ENCODE measurements around the gene ANKS1A.

Gene ANKS1A

DNA sequence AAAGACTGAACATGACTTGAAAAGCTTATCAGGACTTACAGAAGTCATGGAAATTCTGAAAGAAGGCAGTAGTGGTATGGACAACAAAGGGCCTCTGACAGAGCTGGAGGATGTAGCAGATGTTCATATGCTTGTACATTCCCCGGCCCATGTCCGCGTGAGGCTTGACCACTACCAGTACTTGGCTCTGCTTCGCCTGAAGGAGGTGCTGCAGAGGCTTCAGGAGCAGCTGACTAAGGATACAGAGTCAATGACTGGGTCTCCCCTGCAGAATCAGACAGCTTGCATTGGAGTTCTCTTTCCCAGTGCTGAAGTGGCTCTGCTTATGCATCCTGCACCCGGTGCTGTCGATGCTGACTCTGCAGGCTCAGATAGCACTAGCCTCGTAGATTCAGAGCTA, 30.4 kb upstream of the ANKS1A start:
- Histone ChIP-seq H3K36me3 (replicated peaks) (peaks cover 24% of the 10 kb centered on the region), H3K27ac (no peak overlapping the region), H3K4me3 (ENCODE audit: low read depth, low read length) (no peak overlapping the region), H3K27me3 (replicated peaks) (no peaks in the 10 kb centered on the region)
- DNase-seq, result no peak
- in situ Hi-C loops (cut with HindIII; ENCODE audit: low pct_ligation_motif_present, low sequenced_read_pairs), result no loop called here
- TF ChIP-seq, protein P1, sequence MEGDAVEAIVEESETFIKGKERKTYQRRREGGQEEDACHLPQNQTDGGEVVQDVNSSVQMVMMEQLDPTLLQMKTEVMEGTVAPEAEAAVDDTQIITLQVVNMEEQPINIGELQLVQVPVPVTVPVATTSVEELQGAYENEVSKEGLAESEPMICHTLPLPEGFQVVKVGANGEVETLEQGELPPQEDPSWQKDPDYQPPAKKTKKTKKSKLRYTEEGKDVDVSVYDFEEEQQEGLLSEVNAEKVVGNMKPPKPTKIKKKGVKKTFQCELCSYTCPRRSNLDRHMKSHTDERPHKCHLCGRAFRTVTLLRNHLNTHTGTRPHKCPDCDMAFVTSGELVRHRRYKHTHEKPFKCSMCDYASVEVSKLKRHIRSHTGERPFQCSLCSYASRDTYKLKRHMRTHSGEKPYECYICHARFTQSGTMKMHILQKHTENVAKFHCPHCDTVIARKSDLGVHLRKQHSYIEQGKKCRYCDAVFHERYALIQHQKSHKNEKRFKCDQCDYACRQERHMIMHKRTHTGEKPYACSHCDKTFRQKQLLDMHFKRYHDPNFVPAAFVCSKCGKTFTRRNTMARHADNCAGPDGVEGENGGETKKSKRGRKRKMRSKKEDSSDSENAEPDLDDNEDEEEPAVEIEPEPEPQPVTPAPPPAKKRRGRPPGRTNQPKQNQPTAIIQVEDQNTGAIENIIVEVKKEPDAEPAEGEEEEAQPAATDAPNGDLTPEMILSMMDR (IDR thresholded peaks at IDR 0.05; ENCODE audit: low read depth, low read length, missing control alignments), result peak; percentile 23

DNA sequence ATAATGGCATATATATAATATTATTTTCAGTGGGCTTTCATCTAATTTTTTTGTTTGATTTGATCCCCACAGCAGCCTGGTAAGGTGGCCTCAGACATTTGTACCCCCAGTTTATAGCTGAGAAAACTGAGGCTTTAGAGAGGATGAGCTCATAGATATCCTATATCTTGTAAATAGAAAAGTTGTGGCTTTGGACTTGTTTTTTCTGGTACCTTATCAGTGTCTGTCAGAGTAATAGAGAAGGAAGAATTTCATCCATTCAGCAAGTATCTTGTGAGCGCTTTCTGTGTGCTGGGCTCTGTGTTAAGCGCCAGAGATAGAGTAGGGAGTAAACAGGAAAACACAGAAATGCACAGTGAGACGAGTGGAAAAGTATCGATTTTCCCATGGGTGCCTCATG, 29.1 kb upstream of the ANKS1A start:
- Histone ChIP-seq H3K36me3 (replicated peaks) (peaks cover 24% of the 10 kb centered on the region), H3K27ac (no peak overlapping the region), H3K27me3 (replicated peaks) (no peaks in the 10 kb centered on the region), H3K4me3 (ENCODE audit: low read depth, low read length) (no peak overlapping the region)
- in situ Hi-C loops (cut with HindIII; ENCODE audit: low pct_ligation_motif_present, low sequenced_read_pairs), result no loop called here
- no peak for DNase-seq
- TF ChIP-seq, protein P1 (IDR thresholded peaks at IDR 0.05; ENCODE audit: low read depth, low read length, missing control alignments), result no peak

DNA sequence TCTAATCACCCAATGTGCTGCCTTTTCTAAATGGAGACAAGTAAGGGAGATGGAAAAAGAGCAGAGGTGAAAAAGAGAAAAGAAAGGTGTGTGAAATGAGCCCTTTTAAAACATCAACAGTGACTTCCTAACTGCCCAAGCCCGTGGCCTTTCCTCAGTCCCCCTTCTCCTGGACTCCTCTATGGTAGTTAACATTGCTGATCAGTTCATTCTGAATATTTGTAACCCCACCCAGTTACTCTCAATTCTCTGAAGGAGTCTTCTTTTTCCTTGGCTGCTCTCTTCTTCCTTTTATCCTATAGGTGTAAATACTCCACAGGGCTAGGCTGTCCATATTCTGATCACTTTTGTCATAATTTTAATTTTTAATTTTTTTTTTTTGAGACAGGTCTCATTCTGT, 28.3 kb upstream of the ANKS1A start:
- no peaks in the 10 kb centered on the region for H3K27me3 ChIP-seq (replicated peaks)
- peaks cover 24% of the 10 kb centered on the region for H3K36me3 ChIP-seq (replicated peaks)
- no peak overlapping the region for H3K27ac ChIP-seq
- DNase-seq, result no peak
- in situ Hi-C loops (cut with HindIII; ENCODE audit: low pct_ligation_motif_present, low sequenced_read_pairs), result no loop called here
- TF ChIP-seq, protein P1 (IDR thresholded peaks at IDR 0.05; ENCODE audit: low read depth, low read length, missing control alignments), result no peak
- H3K4me3 ChIP-seq (ENCODE audit: low read depth, low read length), result no peak overlapping the region

DNA sequence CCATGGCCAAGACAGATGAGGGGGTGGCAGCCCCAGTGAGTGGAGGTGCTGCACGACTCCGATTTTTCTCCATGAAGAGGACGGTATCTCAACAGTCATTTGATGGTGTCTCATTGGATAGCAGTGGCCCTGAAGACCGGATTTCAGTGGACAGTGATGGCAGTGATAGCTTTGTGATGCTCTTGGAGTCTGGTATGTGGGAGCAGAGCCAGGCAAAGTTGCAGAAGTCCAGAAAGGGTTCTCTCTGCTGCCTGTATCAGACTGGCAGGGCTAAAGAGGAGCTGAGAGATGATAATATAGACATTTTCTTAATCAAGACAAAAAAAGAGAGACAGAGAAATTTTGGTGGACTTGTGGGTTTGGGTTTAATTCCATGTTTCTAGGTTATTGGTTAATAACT, 25.0 kb upstream of the ANKS1A start:
- TF ChIP-seq, protein P1 (IDR thresholded peaks at IDR 0.05; ENCODE audit: low read depth, low read length, missing control alignments), result no peak
- no peak for DNase-seq
- Histone ChIP-seq H3K36me3 (replicated peaks) (peaks cover 5% of the 10 kb centered on the region), H3K27me3 (replicated peaks) (no peaks in the 10 kb centered on the region), H3K4me3 (ENCODE audit: low read depth, low read length) (no peak overlapping the region), H3K27ac (no peak overlapping the region)
- in situ Hi-C loops (cut with HindIII; ENCODE audit: low pct_ligation_motif_present, low sequenced_read_pairs), result no loop called here

DNA sequence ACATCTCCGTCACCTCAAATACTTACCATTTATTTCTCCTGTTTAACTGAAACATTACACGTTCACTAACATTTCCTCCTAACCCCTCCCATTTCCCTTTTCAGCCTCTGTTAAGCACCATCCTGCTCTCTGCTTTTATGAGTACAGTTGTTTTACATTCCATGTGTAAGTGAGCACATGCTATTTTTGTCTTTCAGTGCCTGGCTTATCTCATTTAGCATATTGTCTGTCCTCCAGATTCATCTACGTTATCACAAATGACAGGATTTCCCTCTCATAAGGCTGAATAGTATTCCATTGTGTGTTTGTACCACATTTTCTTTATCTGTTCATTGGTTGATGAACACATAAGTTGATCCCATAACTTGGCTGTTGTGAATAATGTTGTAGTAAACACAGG, 23.9 kb upstream of the ANKS1A start:
- TF ChIP-seq, protein P1 (IDR thresholded peaks at IDR 0.05; ENCODE audit: low read depth, low read length, missing control alignments), result no peak
- H3K27me3 ChIP-seq (replicated peaks), result no peaks in the 10 kb centered on the region
- no peak overlapping the region for H3K4me3 ChIP-seq (ENCODE audit: low read depth, low read length)
- no peak overlapping the region for H3K27ac ChIP-seq
- in situ Hi-C loops (cut with HindIII; ENCODE audit: low pct_ligation_motif_present, low sequenced_read_pairs), result no loop called here
- H3K36me3 ChIP-seq (replicated peaks), result no peaks in the 10 kb centered on the region
- peak; percentile 30 for DNase-seq

DNA sequence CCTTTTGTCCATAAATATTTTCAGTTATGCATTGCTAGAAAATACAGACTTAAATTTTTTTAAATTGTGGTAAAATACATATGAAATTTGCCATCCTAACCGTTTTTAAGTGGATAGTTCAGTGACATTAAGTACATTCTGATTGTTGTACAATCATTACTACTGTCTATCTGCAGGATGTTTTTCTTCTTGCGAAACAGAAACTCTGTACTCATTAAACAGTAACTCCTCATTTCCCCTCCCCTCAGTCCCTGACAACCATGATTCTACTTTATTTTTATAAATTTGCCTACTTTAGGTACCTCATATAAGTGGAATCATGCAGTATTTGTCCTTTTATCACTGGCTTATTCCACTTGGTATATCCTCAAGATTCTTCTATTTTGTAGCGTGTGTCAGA, 22.5 kb upstream of the ANKS1A start:
- TF ChIP-seq, protein P1 (IDR thresholded peaks at IDR 0.05; ENCODE audit: low read depth, low read length, missing control alignments), result no peak
- in situ Hi-C loops (cut with HindIII; ENCODE audit: low pct_ligation_motif_present, low sequenced_read_pairs), result no loop called here
- no peak for DNase-seq
- Histone ChIP-seq H3K4me3 (ENCODE audit: low read depth, low read length) (no peak overlapping the region), H3K36me3 (replicated peaks) (peaks cover 5% of the 10 kb centered on the region), H3K27me3 (replicated peaks) (no peaks in the 10 kb centered on the region), H3K27ac (no peak overlapping the region)

Measured in brain microvascular endothelial cell (primary cell).